HG03342 (cell line): ENCODE results near the gene DNM1.

ENCODE experiments used
- ATAC-seq: cut with Tn5 transposase; IDR thresholded peaks from one replicate; pipeline ENCODE4 v1.9.1; 2021; ENCODE audit warnings: mild to moderate bottlenecking, moderate library complexity; ENCODE audit not compliant: unreplicated experiment

The DNM1 gene

GRCh38 chr9:128304136-128304970, 101.2 kb downstream of the DNM1 start:
- no peak for ATAC-seq
